ENCODE results near the gene EPHB2. TPM values are rescaled to one million over a fixed set of nuclear protein-coding genes. Genes with fewer than 3 reads are reported as not detected.

EPHB2 gene
- total and polyA plus RNA-seq, 2 of the 4 experiments (the other 2 are of a cell fraction) = 52.3 to 58.8 TPM

DNA sequence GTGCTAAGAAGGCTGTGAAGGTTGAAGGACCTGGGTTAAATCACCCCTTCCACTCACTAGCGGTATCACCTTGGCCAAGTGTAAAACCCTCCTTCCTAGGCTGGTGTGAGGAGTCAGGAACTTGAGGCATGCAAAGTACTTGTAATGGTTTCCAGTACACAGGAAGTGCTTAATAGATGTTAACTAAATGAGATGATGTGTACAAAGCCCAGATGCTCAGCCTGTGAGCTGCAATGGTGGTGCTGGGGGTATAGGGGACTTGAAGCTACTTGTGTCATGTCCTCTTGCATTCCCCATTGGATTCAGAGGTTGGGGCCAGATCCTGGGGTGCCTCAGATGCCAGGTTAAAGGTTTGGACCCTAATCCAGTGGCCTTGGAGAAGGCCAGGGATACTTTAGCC lies 75.5 kb downstream of the EPHB2 start:
- Histone ChIP-seq H2BK5ac (ENCODE audit: low read depth, low read length, poor library complexity, severe bottlenecking) (no peak overlapping the region), H3K9ac (ENCODE audit: low read depth, low read length) (no peak overlapping the region), H2BK20ac (ENCODE audit: low read depth, low read length) (no peak overlapping the region), H3K27ac (ENCODE audit: insufficient read depth, low read length) (no peak overlapping the region), H4K8ac (ENCODE audit: low read depth in 2 of 2, low read length in 2 of 2) (no peak overlapping the region), H3K23ac (ENCODE audit: low read depth, low read length) (no peak overlapping the region), H3K27me3 (ENCODE audit: control insufficient read depth, insufficient read depth, low read length) (no peaks in the 10 kb centered on the region), H3K14ac (replicated peaks; ENCODE audit: low read depth, low read length) (no peak overlapping the region), H3K4me3 (ENCODE audit: insufficient read depth, low read depth, low read length) (no peak overlapping the region), H3K18ac (ENCODE audit: low read depth, low read length) (no peak overlapping the region), H3K4ac (ENCODE audit: low read depth, low read length) (no peak overlapping the region), H3K79me1 (ENCODE audit: low read depth in 1 of 2, low read length in 2 of 2) (peaks cover 19 to 59% of the 10 kb centered on the region in 2 experiments), H4K91ac (ENCODE audit: insufficient read depth, low read depth, low read length) (no peak overlapping the region), H3K56ac (ENCODE audit: extremely low read depth, insufficient read depth, low read length) (no peak overlapping the region), H4K5ac (ENCODE audit: low read depth, low read length) (no peak overlapping the region), H2AK9ac (replicated peaks; ENCODE audit: low read depth, low read length, poor library complexity) (no peak overlapping the region), H3K9me1 (ENCODE audit: insufficient read depth, low read length) (peaks cover 8% of the 10 kb centered on the region; the same call in 1 of the 2 replicates), H3K4me1 (ENCODE audit: control insufficient read depth, insufficient read depth, low read length) (peaks cover 4% of the 10 kb centered on the region), H3K9me3 (ENCODE audit: control insufficient read depth, insufficient read depth, low read length) (no peaks in the 10 kb centered on the region), H2AK5ac (ENCODE audit: low read depth, low read length) (no peak overlapping the region), H2AFZ (replicated peaks; ENCODE audit: low read length, poor library complexity) (no peak overlapping the region), H4K20me1 (ENCODE audit: insufficient read depth, low read length) (peaks cover 40% of the 10 kb centered on the region), H3K4me2 (ENCODE audit: low read depth, low read length) (no peak overlapping the region), H3K36me3 (ENCODE audit: control insufficient read depth, insufficient read depth, low read length) (peaks cover 16% of the 10 kb centered on the region), H2BK15ac (ENCODE audit: low read depth, low read length) (no peak overlapping the region), H2BK120ac (ENCODE audit: low read depth, low read length) (no peak overlapping the region)
- intact Hi-C loops (cut with micrococcal nuclease) = no loop called here
- WGBS, 2 experiments (ENCODE audit: extremely low coverage in 2 of 2, insufficient read length in 1 of 2) = no CpG with 5 or more reads among the region's 1 CpG
- in situ Hi-C loops (cut with MboI; ENCODE audit: low sequenced_read_pairs) = no loop called here
- DNase-seq (no peak), ATAC-seq (ENCODE audit: low read depth) (no peak)
- POLR2A ChIA-PET (ENCODE audit: unreplicated experiment) = no interaction called here
- CTCF ChIA-PET = interaction anchor here (0.6 kb wide), 1 partner anchor 20 kb away, joined by 3 read pairs; no protein-coding TSS in a partner anchor
- BruUV-seq (replicated peaks) = no TSS peak
- TF ChIP-seq FOS (IDR thresholded peaks at IDR 0.05; ENCODE audit: low read depth, low read length) = no peak
- TF ChIP-seq NFE2L2 (IDR thresholded peaks at IDR 0.05; ENCODE audit: low read depth, low read length) = no peak
- no peak for TF ChIP-seq BHLHE40 (IDR thresholded peaks at IDR 0.05; ENCODE audit: low read depth, low read length)
- TF ChIP-seq CHD1 (IDR thresholded peaks at IDR 0.05; ENCODE audit: low read depth, low read length) = no peak
- dilution Hi-C loops (cut with HindIII; ENCODE audit: low sequenced_read_pairs, unreplicated experiment) = no loop called here

Data from IMR-90 (cell line).